Measurements from ENCODE around the gene SYT3.
"Not testable (repeated sequence)": the region's sequence is repeated elsewhere in the genome, so short reads cannot be mapped to it uniquely, and the experiment has no call there.

DNA sequence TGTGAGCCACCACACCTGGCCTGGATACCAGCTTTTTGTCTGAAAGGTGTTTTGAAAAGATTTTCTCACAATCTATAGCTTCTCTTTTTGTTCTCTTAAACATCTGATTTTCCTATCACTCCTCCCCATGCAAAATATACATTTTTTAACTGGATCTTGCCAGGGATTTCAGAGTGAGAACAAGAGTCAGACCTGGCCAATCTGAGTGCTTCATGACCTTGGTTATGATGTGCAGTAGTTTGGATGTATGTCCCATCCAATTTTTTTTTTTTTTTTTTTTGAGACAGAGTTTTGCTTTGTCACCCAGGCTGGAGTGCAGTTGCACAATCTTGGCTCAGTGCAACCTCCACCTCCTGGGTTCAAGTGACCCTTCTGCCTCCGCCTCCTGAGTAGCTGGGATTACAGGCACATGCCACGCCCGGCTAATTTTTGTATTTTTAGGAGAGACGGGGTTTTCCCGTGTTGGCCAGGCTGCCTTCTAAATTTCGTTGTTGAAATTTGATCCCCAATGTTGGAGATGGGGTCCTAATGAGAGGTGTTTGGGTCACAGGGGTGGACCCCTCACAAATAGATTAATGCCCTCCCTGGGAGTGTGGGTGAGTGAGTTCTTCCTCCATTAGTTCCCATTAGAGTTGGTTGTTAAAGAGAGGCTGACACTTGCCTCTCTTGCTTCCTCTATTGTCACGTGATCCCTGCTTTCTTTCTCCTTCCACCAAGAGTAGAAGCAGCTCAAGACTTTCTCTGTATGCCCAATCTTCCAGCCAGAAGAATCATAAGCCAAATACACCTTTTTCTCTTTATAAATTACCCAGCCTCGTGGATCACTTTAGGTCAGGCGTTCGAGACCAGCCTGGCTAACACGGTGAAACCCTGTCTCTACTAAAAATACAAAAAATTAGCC lies 26.9 kb downstream of the SYT3 start:
- TF ChIP-seq, protein P1, sequence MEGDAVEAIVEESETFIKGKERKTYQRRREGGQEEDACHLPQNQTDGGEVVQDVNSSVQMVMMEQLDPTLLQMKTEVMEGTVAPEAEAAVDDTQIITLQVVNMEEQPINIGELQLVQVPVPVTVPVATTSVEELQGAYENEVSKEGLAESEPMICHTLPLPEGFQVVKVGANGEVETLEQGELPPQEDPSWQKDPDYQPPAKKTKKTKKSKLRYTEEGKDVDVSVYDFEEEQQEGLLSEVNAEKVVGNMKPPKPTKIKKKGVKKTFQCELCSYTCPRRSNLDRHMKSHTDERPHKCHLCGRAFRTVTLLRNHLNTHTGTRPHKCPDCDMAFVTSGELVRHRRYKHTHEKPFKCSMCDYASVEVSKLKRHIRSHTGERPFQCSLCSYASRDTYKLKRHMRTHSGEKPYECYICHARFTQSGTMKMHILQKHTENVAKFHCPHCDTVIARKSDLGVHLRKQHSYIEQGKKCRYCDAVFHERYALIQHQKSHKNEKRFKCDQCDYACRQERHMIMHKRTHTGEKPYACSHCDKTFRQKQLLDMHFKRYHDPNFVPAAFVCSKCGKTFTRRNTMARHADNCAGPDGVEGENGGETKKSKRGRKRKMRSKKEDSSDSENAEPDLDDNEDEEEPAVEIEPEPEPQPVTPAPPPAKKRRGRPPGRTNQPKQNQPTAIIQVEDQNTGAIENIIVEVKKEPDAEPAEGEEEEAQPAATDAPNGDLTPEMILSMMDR (optimal IDR thresholded peaks at IDR 0.05 in 1 of 3, IDR thresholded peaks at IDR 0.05 in 1 of 3, conservative IDR thresholded peaks at IDR 0.05 in 1 of 3; ENCODE audit: extremely low read depth in 1 of 3, insufficient read depth in 2 of 3, low read length in 3 of 3) = not testable (repeated sequence)
- TF ChIP-seq EZH2 (IDR thresholded peaks at IDR 0.05; ENCODE audit: low read length) = not testable (repeated sequence)
